ENCODE data around the gene F12. TPM values are rescaled to one million over a fixed set of nuclear protein-coding genes. Genes with fewer than 3 reads are reported as not detected.

F12 gene
- total and polyA plus RNA-seq, 2 of the 8 experiments (the other 6 are each of a cell fraction or from before 2014, with no cell fraction given): 6.5 to 7.8 TPM

DNA sequence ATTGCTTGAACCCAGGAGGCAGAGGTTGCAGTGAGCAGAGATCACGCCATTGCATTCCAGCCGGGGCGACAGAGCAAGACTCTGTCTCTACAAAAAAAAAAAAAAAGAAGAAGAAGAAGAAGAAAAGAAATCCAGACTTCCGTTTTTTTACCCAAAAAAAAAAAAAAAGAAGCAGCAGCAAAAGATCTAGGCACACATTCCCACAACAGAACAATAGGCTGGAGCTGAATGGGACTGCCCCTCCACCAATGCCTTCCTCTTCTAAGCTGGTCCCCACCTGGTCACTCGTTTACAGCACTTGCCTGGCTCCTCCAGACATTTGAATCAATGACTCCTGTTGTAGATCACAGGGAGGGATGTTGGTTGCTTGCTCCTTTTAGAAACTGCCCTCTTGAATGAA lies 56.3 kb downstream of the F12 start:
- ChIA-PET CTCF (ENCODE audit: partially characterized antibody) (interaction anchor here (1.2 to 11.2 kb wide), 5 partner anchors 8 to 35 kb away, joined by 4 to 142 read pairs (median 20); no protein-coding TSS in a partner anchor), POLR2A (ENCODE audit: partially characterized antibody) (interaction anchor here (1.7 to 8.1 kb wide), 5 partner anchors 8 to 41 kb away, joined by 7 to 66 read pairs (median 18); no protein-coding TSS in a partner anchor)
- Histone ChIP-seq H2BK5ac (ENCODE audit: low read depth, low read length) (no peak overlapping the region), H3K23ac (ENCODE audit: insufficient read length) (no peak overlapping the region), H3K36me3 (ENCODE audit: control insufficient read depth in 2 of 4, insufficient read depth in 4 of 4, low read length in 3 of 4) (peaks cover 0 to 2% (median 0%) of the 10 kb centered on the region in 4 experiments; a peak in 3 of 8 replicates), H3K79me1 (ENCODE audit: low read depth, low read length) (peaks cover 12% of the 10 kb centered on the region; the same call in 1 of the 2 replicates), H2BK120ac (replicated peaks; ENCODE audit: low read depth, low read length) (no peak overlapping the region), H2BK12ac (ENCODE audit: low read depth, low read length) (no peak overlapping the region), H3K4ac (replicated peaks; ENCODE audit: insufficient read length, low read depth, low read length) (no peak overlapping the region), H3K4me1 (replicated peaks in 1 of 4; ENCODE audit: control insufficient read depth in 3 of 4, insufficient read depth in 4 of 4, low read length in 3 of 4) (peaks cover 0 to 13% (median 4%) of the 10 kb centered on the region in 4 experiments; a peak in 4 of 7 replicates), H4K8ac (ENCODE audit: extremely low read depth, insufficient read depth, low read length) (no peak overlapping the region), H2BK20ac (ENCODE audit: low read length) (no peak overlapping the region), H3K4me2 (ENCODE audit: insufficient read depth in 1 of 2, low read depth in 2 of 2, low read length in 2 of 2) (no peak overlapping the region), H3K4me3 (ENCODE audit: extremely low read depth in 1 of 4, insufficient read depth in 2 of 4, low read depth in 3 of 4, low read length in 4 of 4) (no peak overlapping the region), H4K20me1 (replicated peaks in 1 of 2; ENCODE audit: control insufficient read depth in 1 of 2, insufficient read depth in 2 of 2, low read length in 2 of 2) (peaks cover 3 to 5% of the 10 kb centered on the region in 2 experiments), H3K79me2 (ENCODE audit: control insufficient read depth in 1 of 2, insufficient read depth in 2 of 2, low read length in 2 of 2) (peaks cover 12 to 30% of the 10 kb centered on the region in 2 experiments), H3K27me3 (replicated peaks in 1 of 4; ENCODE audit: control insufficient read depth in 3 of 4, extremely low read depth in 1 of 4, insufficient read depth in 3 of 4, low read length in 3 of 4) (peaks cover 0 to 5% (median 0%) of the 10 kb centered on the region in 4 experiments; a peak in 2 of 7 replicates), H2BK15ac (ENCODE audit: low read length) (no peak overlapping the region), H2AK5ac (ENCODE audit: low read depth, low read length) (no peak overlapping the region), H2AFZ (ENCODE audit: low read length) (no peak overlapping the region), H3K23me2 (ENCODE audit: low read depth, low read length) (peaks cover 8% of the 10 kb centered on the region), H3K9me3 (ENCODE audit: insufficient read depth in 2 of 2, low read depth in 1 of 2, low read length in 1 of 2) (no peaks in the 10 kb centered on the region), H3K18ac (ENCODE audit: extremely low read depth, low read length) (no peak overlapping the region), H3K56ac (replicated peaks; ENCODE audit: insufficient read length, low read depth, low read length) (no peak overlapping the region), H3K9ac (replicated peaks in 1 of 4; ENCODE audit: extremely low read depth in 1 of 4, low read depth in 3 of 4, low read length in 3 of 4) (no peak overlapping the region), H4K5ac (ENCODE audit: insufficient read length, low read depth, low read length) (no peak overlapping the region), H3K27ac (ENCODE audit: low read depth, low read length) (no peak overlapping the region), H4K91ac (replicated peaks; ENCODE audit: insufficient read length, low read length) (no peak overlapping the region), H3K14ac (ENCODE audit: insufficient read length) (no peak overlapping the region)
- 89% methylated on average over 1 of the region's 5 CpGs; no CpG with 5 or more reads in 1 of the 2 experiments for WGBS, 2 experiments (ENCODE audit: extremely low coverage in 1 of 2, insufficient coverage in 1 of 2, insufficient read length in 1 of 2, insufficient replicate concordance in 2 of 2, low coverage in 1 of 2, low lambda C conversion rate in 2 of 2, missing lambda C conversion rate in 1 of 2)
- DNase-seq (ENCODE audit: low read depth in 1 of 2, low spot score in 2 of 2) (no peak), FAIRE-seq (no peak)
- TF ChIP-seq POLR2AphosphoS5 (IDR thresholded peaks at IDR 0.05; ENCODE audit: low read depth, low read length): no peak
- TF ChIP-seq CBX5 (IDR thresholded peaks at IDR 0.05; ENCODE audit: low read depth, low read length): no peak
- TF ChIP-seq HDAC2 (IDR thresholded peaks at IDR 0.05; ENCODE audit: borderline replicate concordance in 1 of 2, low read depth in 2 of 2, low read length in 2 of 2): no peak
